ENCODE measurements around the gene CUX1.
"Not testable (repeated sequence)": the region's sequence is repeated elsewhere in the genome, so short reads cannot be mapped to it uniquely, and the experiment has no call there.

CUX1 gene

GRCh38 chr7:101854084-101854865, 36.8 kb downstream of the CUX1 start:
- FAIRE-seq = no peak

- FAIRE-seq = no peak
These were observed 39.3 kb downstream of the CUX1 start for GRCh38 chr7:101856473-101857357.

- FAIRE-seq = no peak
These were observed 40.0 kb downstream of the CUX1 start for GRCh38 chr7:101857358-101857811.

GRCh38 chr7:101858437-101859385, 41.3 kb downstream of the CUX1 start:
- no peak for FAIRE-seq

- no peak for FAIRE-seq
These were observed 42.1 kb downstream of the CUX1 start for GRCh38 chr7:101859411-101860106.

GRCh38 chr7:101860316-101861217, 43.1 kb downstream of the CUX1 start:
- no peak for FAIRE-seq

GRCh38 chr7:101861218-101861775, 43.9 kb downstream of the CUX1 start:
- no peak for FAIRE-seq

- FAIRE-seq = no peak
These were observed 45.1 kb downstream of the CUX1 start for GRCh38 chr7:101862280-101863220.

GRCh38 chr7:101863598-101863997, 46.2 kb downstream of the CUX1 start:
- no peak for FAIRE-seq

GRCh38 chr7:101864039-101864438, 46.6 kb downstream of the CUX1 start:
- no peak for FAIRE-seq

- no peak for FAIRE-seq
These were observed 47.6 kb downstream of the CUX1 start for GRCh38 chr7:101865031-101865430.

- FAIRE-seq = no peak
These were observed 48.0 kb downstream of the CUX1 start for GRCh38 chr7:101865455-101865854.

- no peak for FAIRE-seq
These were observed 48.9 kb downstream of the CUX1 start for GRCh38 chr7:101866328-101866727.

- no peak for FAIRE-seq
These were observed 49.8 kb downstream of the CUX1 start for GRCh38 chr7:101867265-101867664.

GRCh38 chr7:101867681-101868080, 50.3 kb downstream of the CUX1 start:
- not testable (repeated sequence) for FAIRE-seq

- no peak for FAIRE-seq
These were observed 50.9 kb downstream of the CUX1 start for GRCh38 chr7:101868191-101868950.

GRCh38 chr7:101869026-101869900, 51.8 kb downstream of the CUX1 start:
- FAIRE-seq = no peak

GRCh38 chr7:101869901-101870290, 52.5 kb downstream of the CUX1 start:
- no peak for FAIRE-seq

Measured in A204.1 (cell line).